Retinal pigment epithelial cell (primary cell): ENCODE results near the gene B9D1.

Experiments
- DNase-seq: peaks from one replicate; pipeline ENCODE4 v3.0.0-alpha.2; 2010; ENCODE audit warnings: low read depth
- H3K4me3 ChIP-seq: 2 replicates; pipeline ENCODE4 v1.5.1; 2011; ENCODE audit warnings: mild to moderate bottlenecking, low read length, control low read depth, moderate library complexity
- TF ChIP-seq, protein P1 (sequence below): conservative IDR thresholded peaks from 2 replicates; pipeline ENCODE4 v1.5.1; 2011; ENCODE audit warnings: low read depth, low read length, control low read depth, inconsistent platforms

Gene B9D1

DNA sequence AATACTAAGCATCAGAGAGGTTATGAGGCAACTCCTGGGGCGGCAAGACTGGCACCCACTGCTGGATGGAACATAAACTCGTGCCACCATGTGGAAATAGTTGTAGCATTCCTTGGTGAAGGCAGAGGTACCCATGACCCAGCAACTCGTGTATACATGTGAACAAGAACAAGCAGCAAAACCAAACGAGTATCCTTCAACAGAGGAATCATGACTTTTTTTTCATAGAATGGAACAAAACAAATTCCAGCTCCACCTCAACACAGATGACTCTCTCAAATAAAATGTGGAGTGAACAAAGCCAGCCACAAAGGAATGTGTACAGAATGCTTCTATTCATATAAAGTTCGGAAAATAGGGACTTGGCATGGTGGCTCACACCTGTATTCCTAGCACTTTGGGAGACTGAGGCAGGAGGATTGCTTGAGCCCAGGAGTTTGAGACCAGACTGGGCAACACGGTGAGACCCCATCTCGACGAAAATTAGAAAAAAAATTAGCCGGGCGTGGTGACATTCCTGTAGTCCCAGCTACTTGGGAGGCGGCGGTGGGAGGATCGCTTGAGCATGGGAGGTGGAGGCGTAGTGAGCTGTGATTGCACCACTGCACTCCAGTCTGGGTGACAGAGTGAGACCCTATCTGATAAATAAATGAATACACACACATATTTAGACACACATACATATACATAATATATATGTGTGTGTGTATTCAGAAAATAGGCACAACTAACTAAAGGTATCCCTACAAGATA lies 35.3 kb downstream of the B9D1 start:
- peak; percentile 83 for DNase-seq
- TF ChIP-seq, protein P1, sequence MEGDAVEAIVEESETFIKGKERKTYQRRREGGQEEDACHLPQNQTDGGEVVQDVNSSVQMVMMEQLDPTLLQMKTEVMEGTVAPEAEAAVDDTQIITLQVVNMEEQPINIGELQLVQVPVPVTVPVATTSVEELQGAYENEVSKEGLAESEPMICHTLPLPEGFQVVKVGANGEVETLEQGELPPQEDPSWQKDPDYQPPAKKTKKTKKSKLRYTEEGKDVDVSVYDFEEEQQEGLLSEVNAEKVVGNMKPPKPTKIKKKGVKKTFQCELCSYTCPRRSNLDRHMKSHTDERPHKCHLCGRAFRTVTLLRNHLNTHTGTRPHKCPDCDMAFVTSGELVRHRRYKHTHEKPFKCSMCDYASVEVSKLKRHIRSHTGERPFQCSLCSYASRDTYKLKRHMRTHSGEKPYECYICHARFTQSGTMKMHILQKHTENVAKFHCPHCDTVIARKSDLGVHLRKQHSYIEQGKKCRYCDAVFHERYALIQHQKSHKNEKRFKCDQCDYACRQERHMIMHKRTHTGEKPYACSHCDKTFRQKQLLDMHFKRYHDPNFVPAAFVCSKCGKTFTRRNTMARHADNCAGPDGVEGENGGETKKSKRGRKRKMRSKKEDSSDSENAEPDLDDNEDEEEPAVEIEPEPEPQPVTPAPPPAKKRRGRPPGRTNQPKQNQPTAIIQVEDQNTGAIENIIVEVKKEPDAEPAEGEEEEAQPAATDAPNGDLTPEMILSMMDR, result peak; percentile 15
- no peak overlapping the region for H3K4me3 ChIP-seq

DNA sequence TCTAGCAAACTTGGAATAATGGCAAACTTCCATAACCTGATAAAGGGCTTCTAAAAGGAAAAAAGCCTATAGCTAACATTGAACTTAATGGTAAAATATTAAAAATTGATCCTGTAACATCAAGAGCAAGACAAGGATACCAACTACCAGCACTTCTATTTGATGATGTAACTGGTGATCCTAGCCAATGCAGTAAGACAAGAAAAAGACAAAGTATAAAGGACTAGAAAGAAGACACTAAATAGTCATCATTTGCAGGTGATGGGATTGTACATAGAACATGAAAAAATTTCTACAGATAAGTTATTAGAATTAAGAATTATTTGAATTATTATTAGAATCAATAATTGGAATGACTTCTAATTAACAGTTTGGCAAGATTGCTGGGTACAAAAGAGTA lies 37.0 kb downstream of the B9D1 start:
- no peak for DNase-seq
- TF ChIP-seq, protein P1, result no peak
- no peak overlapping the region for H3K4me3 ChIP-seq

DNA sequence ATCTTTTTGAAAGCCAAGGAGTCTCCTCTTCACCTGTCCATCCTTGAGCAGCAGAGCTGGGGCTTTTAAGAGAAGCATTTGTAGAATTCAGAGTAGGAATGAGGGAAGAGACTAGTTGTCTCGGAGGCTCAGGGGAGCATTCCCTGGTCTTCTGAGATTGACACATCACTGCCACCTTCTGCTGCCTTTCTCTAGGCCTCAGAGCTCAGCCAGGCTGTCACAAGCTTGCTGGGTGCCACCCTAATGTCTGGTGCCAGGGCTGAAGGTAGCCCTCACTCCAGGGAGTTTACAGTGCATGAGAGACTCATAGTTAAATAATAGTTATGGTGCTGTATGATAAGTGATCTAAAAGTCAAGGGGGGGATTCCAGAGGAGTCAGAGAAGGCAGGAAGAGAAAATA lies 39.7 kb downstream of the B9D1 start:
- no peak for DNase-seq
- TF ChIP-seq, protein P1, result no peak
- no peak overlapping the region for H3K4me3 ChIP-seq

DNA sequence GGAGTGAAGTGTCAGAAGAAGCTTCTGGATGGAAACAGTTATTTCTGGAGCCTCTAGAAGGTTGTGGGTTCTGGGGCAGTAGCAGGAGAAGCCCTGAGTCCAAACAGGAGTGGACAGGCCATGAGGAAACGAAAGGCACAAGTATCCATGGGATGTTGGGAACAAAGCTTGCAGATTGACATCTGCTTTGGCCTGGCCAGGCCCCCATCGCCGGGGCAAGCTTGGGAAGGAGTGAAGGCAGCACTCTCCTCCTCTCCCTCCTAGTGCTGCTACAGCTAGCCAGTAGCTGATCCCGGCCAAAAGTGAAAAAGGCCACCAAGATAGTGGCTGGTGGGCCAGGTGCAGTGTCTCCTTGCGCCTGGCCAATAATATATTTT lies 40.4 kb downstream of the B9D1 start:
- no peak overlapping the region for H3K4me3 ChIP-seq
- TF ChIP-seq, protein P1, result no peak

DNA sequence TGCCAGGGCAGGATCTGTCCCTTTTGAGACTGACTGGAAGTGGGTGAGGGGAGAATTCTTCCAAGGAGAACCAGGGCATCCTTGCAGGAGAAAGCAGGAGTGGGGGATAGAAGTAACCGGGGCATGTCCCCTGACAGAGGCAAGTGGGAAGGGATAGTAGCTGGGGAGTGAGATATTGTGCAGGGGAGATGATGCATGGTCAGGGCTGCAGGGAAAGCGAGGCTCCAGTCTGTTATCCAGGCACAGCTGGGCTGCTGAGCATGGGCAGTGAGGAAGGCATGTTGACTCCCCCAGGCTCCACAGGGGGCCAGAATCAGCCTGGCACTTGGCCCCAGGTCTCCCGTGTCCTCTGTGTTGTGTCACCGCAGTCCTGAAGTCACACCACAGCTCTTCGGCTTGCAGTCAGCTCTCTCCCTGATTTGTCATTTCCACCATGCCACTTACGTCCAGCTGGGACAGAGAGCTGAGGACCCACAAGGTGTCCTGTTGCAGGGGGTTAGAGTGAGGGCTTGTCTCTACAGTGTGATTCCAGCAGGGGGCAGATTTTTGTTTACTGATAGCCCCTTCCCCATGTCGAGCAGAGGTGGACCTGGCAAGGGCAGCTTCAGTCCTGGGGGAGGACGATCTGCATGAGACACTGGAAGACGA lies 40.9 kb downstream of the B9D1 start:
- DNase-seq, result no peak
- no peak overlapping the region for H3K4me3 ChIP-seq
- TF ChIP-seq, protein P1, result peak; percentile 37

More for the DNA sequence above, 40.4 kb downstream of the B9D1 start:
- no peak for DNase-seq

DNA sequence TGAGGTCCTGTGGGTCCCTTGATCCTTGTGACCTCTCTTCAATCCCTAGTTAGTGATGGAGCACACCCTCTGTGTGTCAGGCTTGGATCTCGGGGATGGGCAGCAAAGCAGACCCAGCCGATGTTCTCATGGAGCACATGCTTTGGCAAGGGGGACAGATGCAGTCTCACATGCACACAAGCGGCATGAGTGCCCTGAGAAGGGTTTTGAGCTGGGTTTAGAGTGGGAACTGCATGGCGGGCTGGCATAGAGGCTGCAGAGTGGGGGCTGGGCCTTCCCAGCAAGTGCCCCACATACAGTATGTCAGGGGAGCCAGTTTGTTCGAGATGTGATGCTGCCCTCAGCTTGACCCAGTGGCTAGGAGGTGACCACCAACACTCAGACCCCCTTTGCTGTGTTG lies 41.6 kb downstream of the B9D1 start:
- TF ChIP-seq, protein P1, result no peak
- H3K4me3 ChIP-seq, result no peak overlapping the region
- no peak for DNase-seq
